ENCODE results near the gene DNAAF9. TPM values are rescaled to one million over a fixed set of nuclear protein-coding genes. Genes with fewer than 3 reads are reported as not detected.

DNAAF9 gene
- total and polyA plus RNA-seq, 2 of the 4 experiments (the other 2 are of a cell fraction): 7.9 to 8.2 TPM

DNA sequence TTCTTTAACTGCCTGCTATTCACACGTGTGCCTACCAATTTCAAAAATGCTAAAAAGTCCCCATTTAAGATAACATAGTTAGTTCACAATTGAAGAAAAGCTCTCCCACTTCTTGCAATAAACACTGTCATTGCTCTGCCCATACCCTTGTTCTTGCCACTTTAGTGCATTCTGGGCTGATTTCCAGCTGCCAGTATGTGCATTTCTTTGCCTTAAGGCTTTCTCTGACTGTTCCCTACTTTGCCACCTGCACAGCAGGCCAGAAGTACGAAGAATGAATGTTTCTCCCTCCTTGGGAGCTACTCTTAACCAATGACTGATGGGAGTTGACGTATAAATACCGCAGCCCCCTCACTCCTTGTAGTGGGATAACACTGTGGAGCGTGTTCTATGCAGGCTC is 47.4 kb upstream of the DNAAF9 start:
- no peak for DNase-seq
- Histone ChIP-seq H4K8ac (ENCODE audit: low read depth in 2 of 2, low read length in 2 of 2) (no peak overlapping the region), H2BK15ac (ENCODE audit: low read depth, low read length) (no peak overlapping the region), H2AK9ac (replicated peaks; ENCODE audit: low read depth, low read length, poor library complexity) (no peak overlapping the region), H3K27ac (ENCODE audit: insufficient read depth, low read length) (no peak overlapping the region), H2BK20ac (ENCODE audit: low read depth, low read length) (no peak overlapping the region), H3K4me1 (ENCODE audit: control insufficient read depth, insufficient read depth, low read length) (no peaks in the 10 kb centered on the region), H3K14ac (replicated peaks; ENCODE audit: low read depth, low read length) (no peak overlapping the region), H3K4ac (ENCODE audit: low read depth, low read length) (no peak overlapping the region), H4K91ac (ENCODE audit: insufficient read depth, low read depth, low read length) (no peak overlapping the region), H3K9ac (ENCODE audit: low read depth, low read length) (no peak overlapping the region), H4K20me1 (ENCODE audit: insufficient read depth, low read length) (no peaks in the 10 kb centered on the region), H3K56ac (ENCODE audit: extremely low read depth, insufficient read depth, low read length) (no peak overlapping the region), H3K36me3 (ENCODE audit: control insufficient read depth, insufficient read depth, low read length) (no peaks in the 10 kb centered on the region), H4K5ac (ENCODE audit: low read depth, low read length) (no peak overlapping the region), H2BK5ac (ENCODE audit: low read depth, low read length, poor library complexity, severe bottlenecking) (no peak overlapping the region), H3K4me2 (ENCODE audit: low read depth, low read length) (no peak overlapping the region), H2AK5ac (ENCODE audit: low read depth, low read length) (no peak overlapping the region), H2BK120ac (ENCODE audit: low read depth, low read length) (no peak overlapping the region), H3K79me1 (ENCODE audit: low read depth in 1 of 2, low read length in 2 of 2) (no peaks in the 10 kb centered on the region), H3K27me3 (ENCODE audit: control insufficient read depth, insufficient read depth, low read length) (peaks cover 46% of the 10 kb centered on the region), H3K9me1 (ENCODE audit: insufficient read depth, low read length) (no peaks in the 10 kb centered on the region), H3K4me3 (ENCODE audit: insufficient read depth, low read depth, low read length) (no peak overlapping the region), H2AFZ (replicated peaks; ENCODE audit: low read length, poor library complexity) (peak overlapping the region; percentile 38), H3K18ac (ENCODE audit: low read depth, low read length) (no peak overlapping the region), H3K9me3 (ENCODE audit: control insufficient read depth, insufficient read depth, low read length) (no peaks in the 10 kb centered on the region), H3K23ac (ENCODE audit: low read depth, low read length) (no peak overlapping the region)
- ATAC-seq (ENCODE audit: low read depth): no peak
- ChIA-PET POLR2A (ENCODE audit: unreplicated experiment) (no interaction called here), CTCF (interaction anchor here (1.9 kb wide), 1 partner anchor 15 kb away, joined by 6 read pairs; the partner anchor contains the start of gene ATRN)
- TF ChIP-seq NFE2L2 (IDR thresholded peaks at IDR 0.05; ENCODE audit: low read depth, low read length) (no peak), BHLHE40 (IDR thresholded peaks at IDR 0.05; ENCODE audit: low read depth, low read length) (no peak), RFX5 (IDR thresholded peaks at IDR 0.05; ENCODE audit: low read depth, low read length) (no peak), FOS (IDR thresholded peaks at IDR 0.05; ENCODE audit: low read depth, low read length) (no peak), SMC3 (IDR thresholded peaks at IDR 0.05; ENCODE audit: low read depth, low read length) (no peak)
- TF ChIP-seq, protein P1, sequence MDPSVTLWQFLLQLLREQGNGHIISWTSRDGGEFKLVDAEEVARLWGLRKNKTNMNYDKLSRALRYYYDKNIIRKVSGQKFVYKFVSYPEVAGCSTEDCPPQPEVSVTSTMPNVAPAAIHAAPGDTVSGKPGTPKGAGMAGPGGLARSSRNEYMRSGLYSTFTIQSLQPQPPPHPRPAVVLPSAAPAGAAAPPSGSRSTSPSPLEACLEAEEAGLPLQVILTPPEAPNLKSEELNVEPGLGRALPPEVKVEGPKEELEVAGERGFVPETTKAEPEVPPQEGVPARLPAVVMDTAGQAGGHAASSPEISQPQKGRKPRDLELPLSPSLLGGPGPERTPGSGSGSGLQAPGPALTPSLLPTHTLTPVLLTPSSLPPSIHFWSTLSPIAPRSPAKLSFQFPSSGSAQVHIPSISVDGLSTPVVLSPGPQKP (IDR thresholded peaks at IDR 0.05; ENCODE audit: borderline replicate concordance, low read depth, low read length): no peak
- intact Hi-C loops (cut with micrococcal nuclease): no loop called here
- in situ Hi-C loops (cut with MboI; ENCODE audit: low sequenced_read_pairs): no loop called here
- BruUV-seq (replicated peaks): no TSS peak
- dilution Hi-C loops (cut with HindIII; ENCODE audit: low sequenced_read_pairs, unreplicated experiment): no loop called here
- 38% methylated on average over 1 of the region's 5 CpGs; no CpG with 5 or more reads in 1 of the 2 experiments for WGBS, 2 experiments (ENCODE audit: extremely low coverage in 2 of 2, insufficient read length in 1 of 2)

All from IMR-90 (cell line).